Stimulated activated CD8-positive, alpha-beta memory T cell treated with anti-CD3 and anti-CD28 coated beads, Interleukin-12 subunit alpha, Interleukin-12 subunit beta, amount 100 ng/mL, for 24 hours (primary cell): ENCODE data around the gene FAM133A.

Experiments
- DNase-seq: peaks from one replicate; pipeline ENCODE4 v3.0.0-alpha.2; 2020; ENCODE audit errors: extremely low read depth

The FAM133A gene

GRCh38 chrX:93673869-93674271 is at the start of gene FAM133A:
FAM133A (plus strand) TSS chrX:93674206; CDS start chrX:93709420, 35,214 bp downstream.
- DNase-seq, result no peak

GRCh38 chrX:93637591-93637990 is 36.4 kb upstream of the FAM133A start:
- no peak for DNase-seq

- no peak for DNase-seq
Measured at GRCh38 chrX:93649381-93649780, 24.6 kb upstream of the FAM133A start.

- DNase-seq, result no peak
Measured at GRCh38 chrX:93660575-93660974, 13.4 kb upstream of the FAM133A start.

GRCh38 chrX:93673056-93673868 is 744 bp upstream of the FAM133A start, which contains the start of gene NAP1L3:
NAP1L3 (minus strand) TSS chrX:93673578; CDS start chrX:93673304, 274 bp downstream.
- DNase-seq, result peak; percentile 14

GRCh38 chrX:93695981-93696380 is 22.0 kb downstream of the FAM133A start:
- no peak for DNase-seq

- DNase-seq, result no peak
Measured at GRCh38 chrX:93703701-93704100, 29.7 kb downstream of the FAM133A start.

- DNase-seq, result no peak
Measured at GRCh38 chrX:93711076-93711475, 37.1 kb downstream of the FAM133A start.

- no peak for DNase-seq
Measured at GRCh38 chrX:93741811-93742210, 67.8 kb downstream of the FAM133A start.

- DNase-seq, result no peak
Measured at GRCh38 chrX:93760163-93760562, 86.2 kb downstream of the FAM133A start.
